ENCODE results near the gene ACSL1. TPM values are rescaled to one million over a fixed set of nuclear protein-coding genes. Genes with fewer than 3 reads are reported as not detected.

The ACSL1 gene
- total and polyA plus RNA-seq, 9 of the 15 experiments (the other 6 are each of a cell fraction or from before 2014, with no cell fraction given) = 6.7 to 24.1 (median 15.0) TPM

GRCh38 chr4:184806711-184807110 is 19.1 kb downstream of the ACSL1 start:
- intact Hi-C loops (cut with micrococcal nuclease) = no loop called here
- ATAC-seq = no peak
- no peak overlapping the region for H3K9ac ChIP-seq (ENCODE audit: insufficient read depth in 1 of 2, low read depth in 2 of 2, low read length in 2 of 2)
- in situ Hi-C loops (cut with MboI) = no loop called here
- WGBS (ENCODE audit: insufficient coverage, low coverage, missing lambda C conversion rate) = 25% methylated on average over 1 of the region's 1 CpG
- peaks cover 4 to 20% of the 10 kb centered on the region in 2 experiments; a peak in 3 of 5 replicates for H3K4me1 ChIP-seq (replicated peaks in 1 of 2; ENCODE audit: control insufficient read depth in 2 of 2, insufficient read depth in 2 of 2, low read length in 2 of 2)
- H3K9me1 ChIP-seq (ENCODE audit: control insufficient read depth, insufficient read depth, low read length) = no peaks in the 10 kb centered on the region
- H3K27me3 ChIP-seq (ENCODE audit: control insufficient read depth in 2 of 2, insufficient read depth in 2 of 2, low read length in 2 of 2) = no peaks in the 10 kb centered on the region
- no peak overlapping the region for H3K27ac ChIP-seq (ENCODE audit: extremely low read depth, low read depth, low read length)
- no peak overlapping the region for H2AFZ ChIP-seq (ENCODE audit: low read depth, low read length)
- FAIRE-seq = no peak
- no peaks in the 10 kb centered on the region for H3K36me3 ChIP-seq (ENCODE audit: control insufficient read depth, insufficient read depth, low read length)
- 0 out of 3 replicates have a peak, but pooled peaks cover 2% of the 10 kb centered on the region for H3K79me2 ChIP-seq (ENCODE audit: control insufficient read depth, insufficient read depth, low read length)
- ChIA-PET CTCF (ENCODE audit: low intra/inter-chr PET ratio) (no interaction called here), POLR2A (interaction anchor here (1.1 kb wide), 1 partner anchor 10 kb away, joined by 4 read pairs; no protein-coding TSS in a partner anchor)
- no peaks in the 10 kb centered on the region; the same call in 1 of the 2 replicates for H4K20me1 ChIP-seq (replicated peaks; ENCODE audit: control insufficient read depth, insufficient read depth, low read length)
- DNase-seq (ENCODE audit: extremely low read depth in 1 of 4, low spot score in 3 of 4) = no peak
- BruUV-seq (replicated peaks) = no TSS peak
- no peak overlapping the region for H3K4me3 ChIP-seq
- no peak overlapping the region for H3K4me2 ChIP-seq (ENCODE audit: insufficient read depth, low read length)
- H3K9me3 ChIP-seq (replicated peaks; ENCODE audit: control insufficient read depth, insufficient read depth, low read depth, low read length) = no peaks in the 10 kb centered on the region
- TF ChIP-seq ILK (tag; IDR thresholded peaks at IDR 0.05; ENCODE audit: borderline replicate concordance, low read depth) = no peak
- TF ChIP-seq AFF1 (IDR thresholded peaks at IDR 0.05; ENCODE audit: low read depth in 1 of 2, partially characterized antibody in 2 of 2) = no peak
- no peak for TF ChIP-seq ELF1 (tag; IDR thresholded peaks at IDR 0.05)
- TF ChIP-seq RBM34 (IDR thresholded peaks at IDR 0.05; ENCODE audit: borderline replicate concordance, insufficient read depth, low read length) = no peak
- no peak for TF ChIP-seq PCBP1 (IDR thresholded peaks at IDR 0.05; ENCODE audit: low read depth, low read length, poor library complexity, severe bottlenecking)
- TF ChIP-seq ZNF398 (CRISPR knock-in tag; IDR thresholded peaks at IDR 0.05) = no peak
- no peak for TF ChIP-seq ZNF224 (CRISPR knock-in tag; IDR thresholded peaks at IDR 0.05)
- TF ChIP-seq ZNF592 (IDR thresholded peaks at IDR 0.05) = no peak
- TF ChIP-seq SLC30A9 (CRISPR knock-in tag; IDR thresholded peaks at IDR 0.05) = no peak

All from K562 (cell line).